ENCODE data around the gene AP4B1. TPM values are rescaled to one million over a fixed set of nuclear protein-coding genes. Genes with fewer than 3 reads are reported as not detected.
"Not testable (repeated sequence)": the region's sequence is repeated elsewhere in the genome, so short reads cannot be mapped to it uniquely, and the experiment has no call there.

AP4B1 gene
- total and polyA plus RNA-seq, 2 of the 13 experiments (the other 11 are each of a cell fraction or from before 2014, with no cell fraction given) = 8.5 to 12.0 TPM

- TF ChIP-seq ATF4 (CRISPR knock-in tag; IDR thresholded peaks at IDR 0.05) (no peak), HOXA3 (CRISPR knock-in tag; IDR thresholded peaks at IDR 0.05) (no peak), ZNF724P (CRISPR knock-in tag; IDR thresholded peaks at IDR 0.05; ENCODE audit: borderline replicate concordance) (no peak), ATM (IDR thresholded peaks at IDR 0.05; ENCODE audit: borderline replicate concordance) (no peak), MXD3 (CRISPR knock-in tag; IDR thresholded peaks at IDR 0.05) (no peak), ETV6 (CRISPR knock-in tag; conservative IDR thresholded peaks at IDR 0.05) (no peak), HDAC1 (CRISPR knock-in tag; IDR thresholded peaks at IDR 0.05) (no peak)
Measured at GRCh38 chr1:113854234-113854633, 50.4 kb downstream of the AP4B1 start (continued).

- H3K4me3 ChIP-seq (replicated peaks in 1 of 3; ENCODE audit: insufficient read depth in 1 of 3, low read depth in 2 of 3, low read length in 3 of 3); H3K36me3 ChIP-seq (replicated peaks in 1 of 2; ENCODE audit: control insufficient read depth in 1 of 2, insufficient read depth in 2 of 2, low read length in 2 of 2); CTCF ChIA-PET (ENCODE audit: low intra/inter-chr PET ratio, low total read pairs); BruUV-seq (replicated peaks); H3K9ac ChIP-seq (ENCODE audit: insufficient read depth, low read depth, low read length); in situ Hi-C loops (cut with HindIII; ENCODE audit: extremely low pct_ligation_motif_present, low pct_unique_long_range_greater_than_20kb); intact Hi-C loops (cut with micrococcal nuclease; ENCODE audit: unreplicated experiment); ATAC-seq; H4K20me1 ChIP-seq (ENCODE audit: insufficient read depth, low read length); H3K79me2 ChIP-seq (ENCODE audit: insufficient read depth, low read length); FAIRE-seq; H2AFZ ChIP-seq (ENCODE audit: low read length); H3K4me2 ChIP-seq (ENCODE audit: low read depth, low read length); POLR2A ChIA-PET; H3K9me3 ChIP-seq (ENCODE audit: low read length); H3K27me3 ChIP-seq (ENCODE audit: control insufficient read depth in 1 of 2, insufficient read depth in 2 of 2, low read length in 2 of 2); DNase-seq (ENCODE audit: low spot score); H3K27ac ChIP-seq (ENCODE audit: extremely low read length, insufficient read depth, low read length): not testable (repeated sequence)
- H3K4me1 ChIP-seq (ENCODE audit: insufficient read depth, low read length) = peaks cover 14% of the 10 kb centered on the region
- WGBS (ENCODE audit: low lambda C conversion rate) = 74% methylated on average over 6 of the region's 6 CpGs
Measured at GRCh38 chr1:113852694-113853093, 51.9 kb downstream of the AP4B1 start.

Measured in HepG2 (cell line).